ENCODE results near the gene PANX3.

DNA sequence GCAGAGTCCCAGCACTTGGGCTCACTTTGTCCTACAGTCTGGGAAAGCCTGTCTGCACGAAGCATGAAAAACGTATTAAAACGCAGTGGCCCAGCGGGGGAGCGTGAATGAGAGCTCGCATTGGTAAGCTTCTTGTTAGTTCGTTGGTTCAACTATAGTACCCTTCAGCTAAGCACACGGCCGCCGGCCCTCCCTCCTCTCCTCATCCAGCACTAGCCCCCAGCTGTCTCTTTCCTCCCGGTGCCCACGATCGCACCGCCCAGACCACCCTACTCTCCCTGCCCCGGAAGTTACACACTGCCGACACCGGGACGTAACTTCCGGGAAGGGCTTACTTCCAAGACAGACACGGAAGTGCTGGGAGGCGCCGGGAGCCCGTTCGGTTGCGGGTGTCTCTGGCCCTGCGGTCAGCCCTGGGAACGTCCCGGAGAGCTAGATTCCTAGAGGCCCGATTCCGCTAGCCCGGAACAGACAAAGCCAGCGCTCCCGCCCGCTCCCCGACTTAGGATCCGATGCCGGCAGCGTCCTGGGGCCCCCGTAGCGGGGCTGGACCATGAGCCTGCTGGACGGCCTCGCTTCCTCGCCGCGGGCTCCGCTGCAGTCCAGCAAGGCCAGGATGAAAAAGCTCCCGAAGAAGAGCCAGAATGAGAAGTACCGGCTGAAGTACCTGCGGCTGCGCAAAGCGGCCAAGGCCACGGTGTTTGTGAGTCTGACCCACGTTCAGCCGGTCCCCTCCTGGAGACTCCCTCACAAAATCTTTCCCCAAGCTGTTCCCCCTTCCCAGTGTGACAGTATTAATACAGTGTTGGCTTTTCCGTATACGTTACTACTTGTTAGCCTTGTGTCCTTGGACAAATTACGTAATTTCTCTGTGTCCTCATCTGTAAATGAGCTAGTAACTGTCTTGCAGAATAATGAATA lies 11.6 kb downstream of the PANX3 start, which contains the start of gene TBRG1:
- TF ChIP-seq, protein P1, sequence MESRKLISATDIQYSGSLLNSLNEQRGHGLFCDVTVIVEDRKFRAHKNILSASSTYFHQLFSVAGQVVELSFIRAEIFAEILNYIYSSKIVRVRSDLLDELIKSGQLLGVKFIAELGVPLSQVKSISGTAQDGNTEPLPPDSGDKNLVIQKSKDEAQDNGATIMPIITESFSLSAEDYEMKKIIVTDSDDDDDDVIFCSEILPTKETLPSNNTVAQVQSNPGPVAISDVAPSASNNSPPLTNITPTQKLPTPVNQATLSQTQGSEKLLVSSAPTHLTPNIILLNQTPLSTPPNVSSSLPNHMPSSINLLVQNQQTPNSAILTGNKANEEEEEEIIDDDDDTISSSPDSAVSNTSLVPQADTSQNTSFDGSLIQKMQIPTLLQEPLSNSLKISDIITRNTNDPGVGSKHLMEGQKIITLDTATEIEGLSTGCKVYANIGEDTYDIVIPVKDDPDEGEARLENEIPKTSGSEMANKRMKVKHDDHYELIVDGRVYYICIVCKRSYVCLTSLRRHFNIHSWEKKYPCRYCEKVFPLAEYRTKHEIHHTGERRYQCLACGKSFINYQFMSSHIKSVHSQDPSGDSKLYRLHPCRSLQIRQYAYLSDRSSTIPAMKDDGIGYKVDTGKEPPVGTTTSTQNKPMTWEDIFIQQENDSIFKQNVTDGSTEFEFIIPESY (IDR thresholded peaks at IDR 0.05) = no peak
- peak; percentile 41 for TF ChIP-seq TAF1 (conservative IDR thresholded peaks at IDR 0.05)
- TF ChIP-seq, protein P2, sequence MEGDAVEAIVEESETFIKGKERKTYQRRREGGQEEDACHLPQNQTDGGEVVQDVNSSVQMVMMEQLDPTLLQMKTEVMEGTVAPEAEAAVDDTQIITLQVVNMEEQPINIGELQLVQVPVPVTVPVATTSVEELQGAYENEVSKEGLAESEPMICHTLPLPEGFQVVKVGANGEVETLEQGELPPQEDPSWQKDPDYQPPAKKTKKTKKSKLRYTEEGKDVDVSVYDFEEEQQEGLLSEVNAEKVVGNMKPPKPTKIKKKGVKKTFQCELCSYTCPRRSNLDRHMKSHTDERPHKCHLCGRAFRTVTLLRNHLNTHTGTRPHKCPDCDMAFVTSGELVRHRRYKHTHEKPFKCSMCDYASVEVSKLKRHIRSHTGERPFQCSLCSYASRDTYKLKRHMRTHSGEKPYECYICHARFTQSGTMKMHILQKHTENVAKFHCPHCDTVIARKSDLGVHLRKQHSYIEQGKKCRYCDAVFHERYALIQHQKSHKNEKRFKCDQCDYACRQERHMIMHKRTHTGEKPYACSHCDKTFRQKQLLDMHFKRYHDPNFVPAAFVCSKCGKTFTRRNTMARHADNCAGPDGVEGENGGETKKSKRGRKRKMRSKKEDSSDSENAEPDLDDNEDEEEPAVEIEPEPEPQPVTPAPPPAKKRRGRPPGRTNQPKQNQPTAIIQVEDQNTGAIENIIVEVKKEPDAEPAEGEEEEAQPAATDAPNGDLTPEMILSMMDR (IDR thresholded peaks at IDR 0.05; ENCODE audit: low read depth, low read length, missing input control) = no peak
- TF ChIP-seq GABPA (IDR thresholded peaks at IDR 0.05 in 1 of 2, conservative IDR thresholded peaks at IDR 0.05 in 1 of 2) = peak; percentile 91 to 97
- TF ChIP-seq SP1 (IDR thresholded peaks at IDR 0.05) = peak; percentile 39

All from liver (tissue), 3 donors.